HG03066 (cell line): ENCODE results near the gene DNAH6.

Source experiments
- ATAC-seq: cut with Tn5 transposase; IDR thresholded peaks from one replicate; pipeline ENCODE4 v1.9.1; 2021; ENCODE audit warnings: low read depth; ENCODE audit not compliant: unreplicated experiment

DNAH6 gene

DNA sequence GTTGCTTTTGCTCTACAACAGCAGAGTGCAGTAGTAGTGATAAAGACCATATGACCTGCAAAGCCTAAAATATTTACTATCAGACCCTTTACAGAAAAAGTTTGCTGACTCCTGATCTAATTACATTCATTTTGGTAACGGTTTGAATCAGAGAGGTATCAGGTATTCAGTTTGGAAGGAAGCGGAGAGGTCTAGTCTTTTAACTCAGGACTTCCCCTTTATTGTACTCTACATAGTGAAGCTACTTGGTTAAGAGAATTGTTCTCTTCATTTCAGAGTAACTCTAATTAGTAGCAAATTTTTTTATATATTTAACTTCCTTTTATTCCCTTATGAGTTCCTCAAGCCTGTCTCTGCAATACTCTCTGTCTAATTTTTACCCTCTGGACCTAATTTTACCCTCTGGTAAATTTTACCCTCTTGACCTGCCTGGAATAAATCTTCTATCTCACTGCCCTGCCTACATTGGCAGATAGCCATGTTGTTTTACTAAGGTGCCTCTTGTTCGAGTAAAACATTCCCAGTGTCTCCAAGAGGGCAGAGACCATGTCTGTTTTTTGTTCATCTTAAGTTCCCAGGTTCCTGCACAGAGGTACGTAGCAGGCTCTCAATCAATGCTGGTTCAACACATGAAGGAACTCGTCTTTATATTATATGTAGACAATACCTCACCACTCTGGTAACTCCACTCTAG lies 170.6 kb downstream of the DNAH6 start:
- no peak for ATAC-seq

DNA sequence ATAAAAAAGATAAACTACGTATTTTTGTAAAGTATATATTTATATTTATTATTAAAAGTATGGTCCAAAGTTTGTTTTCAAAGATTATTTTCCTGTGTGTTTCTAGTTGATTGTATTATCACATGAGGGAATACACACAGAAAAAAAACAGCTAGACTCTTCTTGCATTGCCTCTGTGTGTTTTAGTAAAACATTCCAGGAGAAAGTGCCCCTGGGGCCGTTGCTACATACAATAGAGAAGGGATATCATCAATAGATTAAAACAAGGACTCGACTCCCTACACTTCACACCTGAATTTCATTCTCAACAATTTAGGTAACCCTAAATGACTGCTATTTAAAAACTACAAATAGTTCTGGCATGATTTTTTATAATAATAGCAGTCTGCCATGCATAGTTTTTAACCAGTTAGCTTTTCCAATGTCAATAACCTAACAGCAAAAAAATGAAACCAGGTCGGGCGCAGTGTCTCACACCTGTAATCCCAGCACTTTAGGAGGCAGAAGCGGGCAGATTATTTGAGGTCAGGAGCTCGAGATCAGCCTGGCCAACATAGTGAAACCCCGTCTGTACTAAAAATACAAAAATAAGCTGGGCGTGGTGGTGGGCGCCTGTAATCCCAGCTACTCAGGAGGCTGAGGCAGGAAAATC lies 171.3 kb downstream of the DNAH6 start:
- ATAC-seq = no peak

DNA sequence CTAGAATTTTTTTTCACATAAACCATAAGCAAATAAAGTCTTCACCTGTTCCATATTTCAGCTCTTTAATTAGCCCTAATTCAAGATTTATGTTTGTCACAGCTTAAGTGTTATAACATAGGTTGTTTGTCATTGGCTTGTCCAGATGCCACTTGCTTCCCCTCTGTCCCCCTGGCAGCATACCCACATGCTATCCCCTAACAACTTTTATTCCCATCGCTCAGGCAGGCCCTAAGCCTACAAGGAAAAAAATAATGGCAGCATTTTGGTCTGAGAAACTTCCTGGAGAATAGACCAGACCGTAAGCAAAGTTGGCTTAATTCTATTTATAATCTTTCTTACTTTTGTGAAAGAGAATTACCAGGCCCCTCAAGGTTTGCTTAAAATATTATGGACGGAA lies 173.9 kb downstream of the DNAH6 start:
- ATAC-seq = no peak

DNA sequence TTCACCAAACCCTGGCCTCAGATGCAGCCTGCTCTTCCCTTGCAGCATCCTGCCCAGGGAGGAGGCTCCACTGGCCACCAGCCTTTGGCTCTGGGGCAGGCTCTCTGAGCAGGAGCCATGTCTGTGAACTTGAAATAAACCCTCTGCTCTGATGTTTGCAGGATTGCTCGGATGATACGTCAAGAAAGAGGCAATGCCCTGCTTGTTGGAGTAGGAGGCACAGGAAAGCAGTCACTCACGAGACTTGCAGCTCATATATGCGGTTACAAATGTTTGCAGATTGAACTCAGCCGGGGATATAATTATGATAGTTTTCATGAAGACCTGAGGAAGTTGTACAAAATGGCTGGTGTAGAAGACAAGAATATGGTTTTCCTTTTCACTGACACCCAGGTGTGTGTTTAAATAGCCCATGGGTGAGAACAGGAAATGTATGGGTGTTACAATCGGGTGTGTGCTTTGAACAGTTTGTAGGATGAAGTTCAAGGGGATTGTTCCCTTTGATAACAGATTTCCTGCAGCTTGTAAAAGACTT lies 177.9 kb downstream of the DNAH6 start:
- no peak for ATAC-seq

DNA sequence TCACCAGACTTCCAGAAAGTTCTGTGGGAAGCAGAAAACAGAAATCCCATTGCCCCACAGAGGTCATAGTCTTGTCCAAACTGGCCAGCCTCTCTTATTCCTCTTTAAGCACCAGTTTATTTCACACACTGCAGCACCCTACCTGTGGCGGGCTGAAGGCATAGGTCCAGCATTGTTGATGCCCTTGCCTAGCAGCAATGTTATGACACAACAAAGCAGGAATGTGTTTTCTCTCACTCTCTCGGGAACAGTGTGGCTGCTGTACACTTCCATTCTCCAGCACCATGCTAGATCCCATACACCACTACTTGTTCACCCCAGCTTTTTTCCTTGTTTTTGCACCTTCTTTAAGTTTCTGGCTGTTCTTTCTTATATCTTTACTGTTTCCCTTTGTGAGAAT lies 181.6 kb downstream of the DNAH6 start:
- ATAC-seq = no peak

DNA sequence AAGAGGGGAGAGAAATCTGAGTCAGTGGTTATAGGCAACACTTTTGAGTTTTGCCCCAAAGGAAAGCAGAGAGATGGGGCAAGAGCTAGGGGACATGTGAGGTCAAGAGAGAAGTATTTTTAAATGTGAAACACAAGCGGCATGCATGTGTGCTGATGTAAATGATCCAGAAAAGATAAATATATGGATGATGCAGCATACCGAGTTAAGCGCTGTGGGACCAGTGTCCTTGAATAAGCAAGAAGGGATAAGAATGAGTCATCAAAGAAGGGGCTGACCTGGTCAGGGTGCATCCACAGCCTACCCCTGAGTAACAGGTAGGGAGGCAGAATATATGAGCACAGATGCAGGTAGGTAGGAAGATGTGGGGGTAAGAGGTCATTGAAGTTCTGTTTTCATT lies 183.7 kb downstream of the DNAH6 start:
- ATAC-seq = no peak

DNA sequence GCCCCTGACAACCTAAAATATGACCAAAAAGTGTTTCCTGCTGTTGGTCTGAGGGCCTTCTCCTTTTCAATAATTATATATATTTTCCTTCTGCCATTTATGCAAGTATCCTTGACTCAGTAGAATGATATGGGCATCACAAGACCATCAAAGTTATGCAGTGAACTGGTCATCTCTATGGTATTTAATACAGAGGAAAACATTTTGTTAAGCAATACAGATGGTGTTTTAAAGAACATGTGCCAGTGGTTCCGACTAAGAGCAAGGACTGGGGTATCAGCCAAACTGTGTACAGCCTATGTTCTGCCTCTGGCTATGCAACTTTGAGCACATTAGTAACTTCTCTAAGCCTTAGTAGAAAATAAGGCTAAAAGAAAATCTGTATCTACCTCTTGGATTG lies 185.6 kb downstream of the DNAH6 start:
- ATAC-seq = no peak

DNA sequence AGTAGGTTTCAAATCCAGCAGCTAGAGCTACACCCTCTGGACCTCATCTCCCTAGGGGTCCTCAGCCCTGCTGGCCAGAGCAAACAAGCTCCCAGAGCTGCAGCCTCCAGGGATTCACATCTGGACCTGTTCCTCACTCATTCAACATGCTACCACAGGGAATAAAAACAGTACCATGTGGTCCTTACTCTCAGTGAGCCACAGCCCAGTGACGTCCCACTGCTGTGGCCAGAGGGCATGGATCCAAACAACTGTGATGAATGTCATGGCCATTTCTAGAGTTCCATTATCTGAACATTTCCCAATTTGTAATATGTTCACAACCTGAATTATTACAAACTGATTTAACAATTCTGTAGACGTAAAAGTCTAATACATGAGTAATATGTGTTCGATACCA lies 186.6 kb downstream of the DNAH6 start:
- ATAC-seq = no peak

DNA sequence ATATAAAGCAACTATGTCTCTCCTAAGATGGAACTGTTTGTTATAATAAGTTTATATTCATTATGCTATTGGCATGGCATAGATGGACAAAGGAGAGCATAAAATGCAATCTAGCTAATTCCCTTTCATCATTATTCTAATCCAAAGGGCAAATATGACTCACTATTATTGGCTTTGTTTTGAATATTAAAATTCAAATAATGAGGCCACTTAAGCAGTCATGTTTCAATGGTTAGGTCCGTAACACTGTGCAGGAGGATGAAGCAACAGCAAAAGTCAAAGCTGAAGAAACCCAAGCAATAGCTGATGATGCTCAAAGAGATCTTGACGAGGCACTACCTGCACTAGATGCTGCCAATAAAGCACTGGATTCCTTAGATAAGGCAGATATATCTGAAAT lies 187.5 kb downstream of the DNAH6 start:
- ATAC-seq = no peak

DNA sequence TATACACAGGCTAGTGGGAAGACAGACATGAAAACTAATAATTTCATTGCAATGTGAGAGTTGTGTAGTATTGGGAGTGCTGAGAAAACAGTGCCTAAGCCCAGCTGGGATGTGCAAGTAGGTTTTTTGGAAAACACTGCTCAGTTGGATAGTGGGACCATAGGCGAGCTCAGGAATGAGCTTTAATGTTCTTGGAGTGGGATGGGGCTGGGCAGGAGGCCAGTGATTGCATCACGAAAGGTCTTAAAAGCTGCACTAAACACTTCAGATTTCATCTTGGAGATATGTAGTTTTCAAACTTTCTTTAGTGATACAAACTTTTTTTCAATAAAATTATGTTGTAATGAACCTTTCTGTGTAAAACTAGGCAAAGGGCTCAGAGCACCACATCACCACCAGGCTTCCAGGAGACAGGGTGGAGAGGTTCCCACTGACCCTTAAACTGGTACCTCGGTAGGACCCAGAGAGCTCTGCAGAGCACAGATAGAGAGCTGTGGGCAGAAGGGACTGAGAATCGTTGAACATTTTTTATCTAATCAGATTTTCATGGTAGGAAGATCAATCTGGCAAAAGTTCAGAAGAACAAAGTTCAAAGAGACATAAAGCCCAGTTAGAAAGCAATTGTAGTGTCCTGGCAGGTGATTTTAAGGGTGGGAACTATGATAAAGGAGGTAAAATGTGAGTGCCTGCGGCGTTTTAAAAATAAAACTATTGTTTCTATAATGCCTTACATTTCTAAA lies 188.4 kb downstream of the DNAH6 start:
- ATAC-seq = no peak

DNA sequence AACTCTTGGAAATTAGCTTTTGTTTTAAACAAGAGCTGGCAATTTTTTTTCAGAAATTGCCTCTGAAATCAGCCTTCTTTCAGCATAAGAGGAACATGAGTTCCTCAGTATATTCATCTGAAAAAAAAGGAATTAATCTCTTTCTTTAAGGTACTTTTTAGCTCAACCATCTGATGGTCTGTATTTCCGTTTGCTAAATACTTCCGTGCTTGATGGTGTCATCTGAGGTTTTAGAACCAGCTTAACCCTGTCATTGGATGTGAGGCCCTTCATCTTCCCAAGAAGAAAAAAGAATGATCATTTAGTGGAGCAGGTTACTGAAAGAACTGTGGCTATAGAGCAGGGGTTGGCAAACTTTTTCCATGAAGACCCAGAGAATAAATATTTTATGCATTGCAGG lies 189.6 kb downstream of the DNAH6 start:
- ATAC-seq = no peak

DNA sequence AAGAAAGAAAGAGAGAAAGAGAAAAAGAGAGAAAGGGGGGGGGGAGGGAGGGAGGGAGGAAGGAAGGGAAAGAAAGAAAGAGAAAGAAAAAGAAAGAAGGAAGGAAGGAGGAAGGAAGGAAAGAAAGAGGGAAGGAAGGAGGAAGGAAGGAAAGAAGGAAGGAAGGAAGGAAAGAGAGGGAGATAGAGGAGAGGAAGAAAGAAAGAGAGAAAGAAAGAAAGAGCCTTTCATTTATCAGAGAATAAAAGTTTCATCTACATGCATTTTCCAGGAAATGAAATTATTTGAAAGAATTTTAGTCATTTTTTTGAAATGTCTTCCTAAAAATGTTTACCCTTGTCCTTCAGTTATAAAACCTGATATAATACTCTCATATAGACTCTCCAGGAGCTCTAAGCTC lies 192.1 kb downstream of the DNAH6 start:
- ATAC-seq = no peak

DNA sequence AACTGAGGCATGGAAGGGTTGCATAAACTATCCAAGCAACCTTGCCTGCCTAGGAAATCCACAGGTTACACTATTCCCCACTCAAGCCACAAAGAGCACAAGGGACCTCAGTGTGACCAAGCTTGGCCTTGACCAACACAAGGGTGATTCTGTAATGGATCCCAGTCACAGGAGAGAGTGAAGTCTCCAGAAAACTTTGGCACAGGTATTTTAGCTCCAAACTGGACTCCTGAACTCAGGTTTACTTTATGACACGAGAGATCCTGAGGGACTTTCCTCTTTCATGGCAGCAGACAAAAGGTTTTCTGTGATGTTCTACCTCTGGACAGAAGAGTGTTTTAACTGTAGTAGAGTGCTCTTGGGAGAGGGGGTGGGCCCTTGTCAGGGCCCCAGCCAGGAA lies 195.4 kb downstream of the DNAH6 start:
- ATAC-seq = no peak

DNA sequence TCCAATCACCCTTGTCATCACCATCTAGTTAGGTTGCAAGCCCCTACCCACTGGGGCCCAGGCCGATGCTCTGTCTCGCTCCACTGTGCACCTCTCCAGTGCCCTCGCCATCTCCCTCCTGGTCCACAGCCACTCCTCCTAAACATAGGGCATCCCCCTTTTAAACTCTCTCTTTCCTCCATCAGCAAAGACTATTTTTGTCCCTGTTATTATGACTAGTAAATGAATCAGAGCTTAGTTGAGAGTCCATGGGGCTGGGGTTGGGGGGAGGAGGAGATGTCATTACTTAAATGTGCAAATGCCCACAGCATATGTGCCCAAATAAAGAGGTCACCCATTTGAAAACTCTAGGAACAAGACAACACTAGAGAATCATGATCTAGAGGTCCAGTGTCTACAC lies 197.1 kb downstream of the DNAH6 start:
- ATAC-seq = no peak

DNA sequence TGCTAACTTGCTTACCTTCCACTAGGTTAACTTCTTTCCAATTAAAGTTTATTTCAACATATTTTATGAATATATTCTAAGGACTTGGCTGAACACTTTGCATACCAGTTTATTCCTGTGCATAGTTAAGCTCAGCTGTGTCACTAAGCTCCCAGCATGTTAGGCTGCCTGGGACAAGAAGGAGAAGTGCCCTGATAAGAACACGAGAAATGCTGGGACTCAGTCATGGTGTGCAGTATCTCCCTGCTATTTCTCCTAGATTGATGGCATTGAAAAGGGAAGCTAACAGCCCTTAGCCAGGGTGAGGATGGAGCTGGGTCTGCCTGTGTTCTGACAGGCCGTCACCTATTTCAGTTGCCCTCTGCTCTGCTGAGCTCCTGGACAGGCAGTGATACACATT lies 200.3 kb downstream of the DNAH6 start:
- ATAC-seq = no peak

DNA sequence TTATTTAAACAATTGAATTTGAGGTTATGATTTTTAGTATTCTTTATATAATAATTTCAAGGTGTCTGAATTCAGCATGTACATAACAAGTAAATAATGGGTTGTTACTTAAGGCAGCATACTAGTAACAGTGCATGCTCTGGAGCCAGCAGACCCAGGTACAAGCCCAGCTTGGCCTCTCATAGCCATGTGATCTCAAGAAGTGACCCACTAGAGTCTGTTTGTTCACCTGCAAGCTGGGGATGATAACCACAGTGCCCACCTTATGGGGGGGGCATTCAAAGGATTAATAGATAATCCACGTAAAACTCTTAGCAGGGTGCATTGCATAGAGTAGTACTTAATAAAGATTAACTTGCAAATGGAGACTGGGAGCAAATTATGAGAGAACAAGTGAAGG lies 201.0 kb downstream of the DNAH6 start:
- ATAC-seq = no peak

DNA sequence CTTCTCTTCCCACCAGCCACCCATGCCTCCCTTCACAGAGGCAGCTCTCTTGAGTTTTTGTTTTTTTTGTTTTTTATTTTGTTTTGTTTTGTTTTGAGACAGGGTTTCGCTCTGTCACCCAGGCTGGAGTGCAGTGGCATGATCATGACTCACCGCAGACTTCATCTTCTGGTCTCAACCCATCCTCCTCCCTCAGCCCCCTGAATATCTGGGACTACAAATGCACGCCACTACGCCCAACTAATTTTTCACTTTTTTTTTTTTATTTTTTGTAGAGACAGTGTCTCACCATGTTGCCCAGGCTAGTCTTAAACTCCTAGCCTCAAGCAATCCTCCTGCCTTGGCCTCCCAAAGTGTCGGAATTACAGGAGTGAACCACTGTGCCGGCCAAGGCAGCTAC lies 203.1 kb downstream of the DNAH6 start:
- ATAC-seq = no peak

DNA sequence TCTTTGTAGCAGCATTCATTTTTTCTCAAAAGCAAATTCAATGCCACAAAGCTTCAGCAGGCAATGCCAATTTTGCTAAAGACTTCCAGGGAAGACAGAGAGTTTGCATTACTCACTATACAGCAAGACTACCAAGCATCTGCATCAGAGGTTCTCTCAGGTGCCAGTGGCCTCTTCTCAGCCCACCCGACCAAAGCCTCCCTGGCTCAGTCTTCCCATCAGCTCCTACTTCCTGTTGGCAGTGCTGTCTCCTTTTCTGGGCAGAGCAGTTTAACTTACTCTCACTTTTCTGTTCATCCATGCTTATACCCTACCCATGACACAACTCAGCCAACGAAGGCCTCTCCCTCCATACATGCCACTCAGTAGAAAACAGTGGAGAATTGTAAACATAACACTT lies 207.5 kb downstream of the DNAH6 start:
- no peak for ATAC-seq

DNA sequence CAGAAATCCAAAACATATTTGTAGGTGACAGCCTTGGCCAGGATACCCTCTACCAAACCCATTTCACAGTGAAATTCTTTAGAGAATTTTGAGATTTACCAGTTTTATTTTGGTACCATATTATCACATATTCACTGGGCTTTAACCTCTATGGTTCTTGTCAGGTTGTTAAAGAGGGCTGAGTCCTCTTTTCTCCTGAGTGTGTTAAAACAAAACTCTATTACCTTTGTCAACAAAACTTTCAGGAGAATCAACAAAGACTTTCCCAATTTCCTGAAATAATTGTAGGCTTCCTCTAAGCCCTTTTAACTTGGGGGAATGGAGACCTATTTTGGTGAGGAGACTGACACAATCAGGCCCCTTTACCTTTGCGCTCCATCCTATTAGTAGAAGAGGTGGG lies 209.4 kb downstream of the DNAH6 start:
- ATAC-seq = no peak

DNA sequence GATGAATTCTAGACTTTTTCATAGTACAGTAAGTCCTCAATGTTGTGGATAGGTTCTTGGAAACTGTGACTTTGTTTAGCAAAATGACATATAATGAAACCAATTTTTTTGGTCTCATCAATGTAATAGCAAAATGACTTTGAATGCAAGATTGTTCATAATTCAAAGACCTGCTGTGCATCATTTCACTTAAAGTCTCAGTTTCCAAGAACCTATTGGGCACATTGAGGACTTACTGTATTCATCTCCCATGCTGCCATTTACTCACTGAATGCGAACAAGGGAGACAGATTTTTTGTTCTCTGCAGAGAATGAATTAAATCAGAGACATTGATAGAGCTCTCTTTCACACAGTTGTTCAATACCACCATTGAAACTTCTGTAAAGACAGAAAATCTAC lies 211.0 kb downstream of the DNAH6 start:
- no peak for ATAC-seq

DNA sequence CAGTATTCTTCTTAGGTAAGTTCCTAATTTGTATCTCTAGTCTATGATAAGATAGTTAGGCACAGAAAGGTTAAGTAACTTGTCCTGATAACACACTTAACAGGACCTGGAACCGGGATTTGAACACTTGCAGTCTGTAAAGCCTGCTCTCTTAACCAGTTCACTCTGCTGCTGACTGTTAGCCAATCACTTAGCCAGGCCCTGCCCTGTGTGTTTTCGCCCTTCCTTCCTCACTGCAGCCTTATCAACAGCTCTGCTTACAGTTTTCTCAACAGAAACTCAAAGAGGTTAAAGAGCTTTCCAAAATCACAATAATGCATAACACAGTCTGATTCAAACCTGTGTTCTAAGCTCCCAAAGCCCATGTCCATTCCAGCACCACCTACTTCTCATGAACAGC lies 212.9 kb downstream of the DNAH6 start:
- no peak for ATAC-seq

DNA sequence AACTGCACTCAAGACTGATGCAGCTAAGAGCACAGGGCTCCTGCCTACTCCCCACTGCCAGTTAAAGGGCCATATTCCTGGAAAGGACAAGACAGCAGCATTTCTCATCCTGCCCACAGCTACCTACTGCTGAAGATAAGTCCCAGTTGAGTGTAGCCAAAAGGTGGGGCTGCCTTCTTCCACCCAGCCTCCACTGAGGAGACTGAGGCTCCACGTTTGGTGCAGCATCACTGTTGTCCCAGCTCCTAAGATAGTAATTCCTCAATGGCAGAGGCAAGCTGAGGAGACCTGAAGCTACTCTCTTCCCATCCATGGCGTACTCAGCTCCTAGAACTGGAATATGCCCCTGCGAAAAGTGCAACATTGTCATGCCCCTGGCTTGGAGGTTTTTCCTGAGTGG lies 214.9 kb downstream of the DNAH6 start:
- ATAC-seq = no peak
